ENCODE results near the gene ORM1.
"Not testable (repeated sequence)": the region's sequence is repeated elsewhere in the genome, so short reads cannot be mapped to it uniquely, and the experiment has no call there.

The ORM1 gene

GRCh38 chr9:114322831-114323531 lies at the start of gene ORM1:
Gene ORM1, plus strand, starts transcription at chr9:114323098. Its CDS starts 36 bp downstream, at chr9:114323134.
- not testable (repeated sequence) for DNase-seq (ENCODE audit: low read depth in 2 of 2)

DNA sequence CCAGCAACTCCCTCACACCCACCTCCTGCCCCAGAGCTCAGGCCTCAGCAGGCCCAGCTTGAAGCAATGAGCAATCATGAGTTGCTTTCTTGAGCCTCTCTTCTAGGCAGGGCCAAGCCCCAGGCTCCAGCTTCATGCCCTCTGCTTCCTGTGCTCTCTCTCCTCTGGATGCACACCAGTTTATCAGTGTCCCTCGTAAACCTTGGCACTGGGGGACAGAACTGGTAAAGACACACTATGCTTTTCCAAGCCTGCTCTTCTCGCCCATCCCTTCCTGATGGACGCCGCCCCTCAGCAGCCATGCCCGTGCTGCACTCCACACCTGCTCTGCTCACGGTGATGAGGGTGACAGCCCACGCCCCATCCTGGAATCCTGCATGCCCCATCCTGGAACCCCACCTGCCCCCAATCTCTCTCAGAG lies 49.4 kb upstream of the ORM1 start:
- DNase-seq (ENCODE audit: low read depth in 2 of 2) = no peak

DNA sequence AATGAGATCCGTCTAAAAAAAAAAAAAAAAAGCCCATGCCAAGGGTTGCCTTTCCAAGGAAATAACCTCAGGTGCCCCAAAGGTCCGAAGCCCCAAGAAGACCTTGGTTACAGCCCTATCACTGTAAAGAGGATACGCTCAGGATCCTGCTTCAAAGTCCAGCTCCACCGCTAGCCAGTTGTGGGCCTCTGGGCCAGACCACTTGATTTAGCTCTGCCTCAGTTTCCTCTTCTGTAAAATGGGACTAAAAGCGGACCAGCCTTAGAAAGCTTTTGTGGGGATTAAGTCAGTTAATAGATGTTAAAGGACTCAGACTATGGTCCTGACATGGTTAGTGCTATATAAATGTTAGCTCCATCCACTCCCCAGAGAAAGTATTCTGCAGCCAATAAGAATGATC lies 48.7 kb upstream of the ORM1 start:
- no peak for DNase-seq (ENCODE audit: low read depth in 2 of 2)

GRCh38 chr9:114275246-114276004 lies 47.5 kb upstream of the ORM1 start:
- DNase-seq (ENCODE audit: low read depth in 2 of 2) = no peak

DNA sequence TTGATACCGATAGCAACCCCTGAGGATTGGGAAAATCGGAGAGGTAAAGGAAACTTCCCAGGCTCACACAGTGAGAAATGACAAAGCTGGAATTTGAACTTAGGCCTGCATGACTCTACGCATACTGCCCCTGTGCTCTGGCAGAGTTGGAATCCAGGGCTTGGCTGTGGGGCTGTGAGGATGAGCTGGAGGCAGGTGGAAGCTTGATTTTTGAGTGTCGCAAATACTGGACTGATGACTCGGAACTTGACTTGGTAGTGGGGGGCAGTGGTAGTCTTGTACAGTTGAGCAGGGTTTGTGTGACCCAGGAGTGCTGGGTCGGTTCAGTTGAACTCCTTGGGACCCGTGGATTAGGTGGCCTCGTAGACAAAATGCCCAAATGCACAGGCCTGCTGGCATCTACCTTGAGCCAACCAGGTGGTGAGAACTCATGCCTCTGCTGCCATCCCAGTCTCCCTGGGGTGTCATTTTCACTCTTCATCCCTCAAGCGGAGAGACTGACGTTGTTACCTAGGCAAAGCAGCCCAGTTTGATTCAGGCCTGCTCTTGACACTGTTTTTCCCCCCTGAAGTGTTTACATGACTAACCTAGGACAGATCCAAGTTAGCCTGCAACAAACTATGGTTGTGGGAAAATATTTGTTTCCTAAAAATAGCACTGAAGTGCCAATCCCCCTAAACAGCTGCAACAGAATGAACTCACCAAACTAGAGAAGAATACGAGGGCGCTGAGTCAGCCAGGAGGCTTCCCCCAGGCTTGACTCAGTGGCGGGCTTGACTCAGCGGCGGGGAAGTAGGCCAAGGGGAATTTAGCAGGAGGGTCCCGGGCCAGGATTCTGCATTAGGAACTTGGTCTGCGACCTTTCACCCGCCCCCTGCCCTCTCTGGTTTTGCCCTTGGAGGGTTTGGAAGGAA lies 45.7 kb upstream of the ORM1 start:
- no peak for DNase-seq (ENCODE audit: low read depth in 2 of 2)

- DNase-seq (ENCODE audit: low read depth in 2 of 2) = no peak
Measured at GRCh38 chr9:114278356-114278755, 44.5 kb upstream of the ORM1 start.

DNA sequence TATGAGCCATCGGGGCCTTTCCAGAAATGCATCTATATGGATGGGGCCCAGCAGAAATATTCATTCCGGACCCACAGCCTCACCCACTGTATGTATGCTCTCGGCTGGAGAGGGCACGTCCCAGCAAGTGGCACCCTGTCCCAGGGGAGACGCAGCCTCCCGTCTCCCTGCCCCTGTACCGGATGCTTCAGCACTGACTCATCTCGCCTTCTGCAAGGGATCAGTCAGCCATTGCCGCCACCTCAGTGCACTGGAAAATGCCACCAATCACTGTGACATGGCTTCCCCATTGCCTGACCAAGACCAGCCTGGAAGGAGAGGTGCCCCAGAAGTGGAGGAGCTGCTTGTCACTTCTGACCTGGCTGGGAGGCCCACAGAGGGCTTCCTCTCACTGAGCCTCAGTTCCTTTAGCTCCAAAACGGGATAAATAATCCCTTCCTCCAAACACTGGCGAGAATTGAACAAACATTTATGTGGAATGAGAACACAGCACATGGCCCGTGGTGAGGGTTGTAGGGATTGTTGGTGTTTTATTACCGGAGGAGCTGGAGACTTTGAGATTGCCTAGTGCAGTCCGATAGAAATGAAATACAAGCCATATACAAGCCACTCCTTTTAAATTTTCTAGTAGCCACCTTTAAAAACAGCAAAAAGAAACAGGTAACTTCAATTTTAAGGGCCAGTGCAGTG lies 43.9 kb upstream of the ORM1 start:
- no peak for DNase-seq (ENCODE audit: low read depth in 2 of 2)

- no peak for DNase-seq (ENCODE audit: low read depth in 2 of 2)
Measured at GRCh38 chr9:114279693-114280092, 43.2 kb upstream of the ORM1 start.

GRCh38 chr9:114280636-114281472 lies 42.0 kb upstream of the ORM1 start:
- no peak for DNase-seq (ENCODE audit: low read depth in 2 of 2)

GRCh38 chr9:114281473-114282103 lies 41.3 kb upstream of the ORM1 start:
- no peak for DNase-seq (ENCODE audit: low read depth in 2 of 2)

DNA sequence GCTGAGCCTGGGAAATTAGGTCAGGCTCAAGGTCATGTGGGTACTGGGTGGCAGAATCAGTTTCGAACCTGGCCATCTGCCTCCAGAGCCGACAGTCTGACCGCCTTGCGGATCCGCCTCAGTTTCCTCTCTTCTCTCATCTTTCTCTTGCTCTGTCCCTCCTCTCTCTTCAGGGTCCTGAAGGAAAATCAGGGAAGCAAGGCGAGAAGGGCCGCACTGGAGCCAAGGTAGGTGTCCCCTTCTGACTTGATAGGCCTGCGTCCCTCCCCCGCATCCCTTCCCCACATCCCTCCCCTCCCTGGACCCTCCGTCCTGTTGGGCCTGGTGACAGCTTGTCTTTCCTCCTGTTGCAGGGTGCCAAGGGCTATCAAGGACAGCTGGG lies 40.8 kb upstream of the ORM1 start:
- DNase-seq (ENCODE audit: low read depth in 2 of 2) = no peak

DNA sequence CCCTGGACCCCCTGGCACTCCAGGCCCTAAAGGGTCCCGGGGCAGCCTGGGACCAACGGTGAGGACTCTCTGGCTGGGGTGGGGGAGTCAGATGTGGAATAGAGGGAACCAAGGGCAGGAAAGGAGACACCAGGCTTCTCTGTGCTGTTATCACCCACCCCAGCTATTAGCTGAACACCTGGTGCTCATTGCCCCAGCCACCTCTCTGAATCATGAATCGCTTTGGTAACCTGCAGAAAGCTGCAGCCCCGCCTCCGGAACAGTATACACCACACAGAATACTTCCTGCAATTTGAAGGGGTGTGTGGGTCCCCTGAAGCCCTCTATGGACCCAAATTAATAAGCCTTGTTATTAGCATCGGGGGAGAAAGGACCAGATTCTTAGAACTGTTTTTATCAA lies 40.4 kb upstream of the ORM1 start:
- DNase-seq (ENCODE audit: low read depth in 2 of 2) = no peak

DNA sequence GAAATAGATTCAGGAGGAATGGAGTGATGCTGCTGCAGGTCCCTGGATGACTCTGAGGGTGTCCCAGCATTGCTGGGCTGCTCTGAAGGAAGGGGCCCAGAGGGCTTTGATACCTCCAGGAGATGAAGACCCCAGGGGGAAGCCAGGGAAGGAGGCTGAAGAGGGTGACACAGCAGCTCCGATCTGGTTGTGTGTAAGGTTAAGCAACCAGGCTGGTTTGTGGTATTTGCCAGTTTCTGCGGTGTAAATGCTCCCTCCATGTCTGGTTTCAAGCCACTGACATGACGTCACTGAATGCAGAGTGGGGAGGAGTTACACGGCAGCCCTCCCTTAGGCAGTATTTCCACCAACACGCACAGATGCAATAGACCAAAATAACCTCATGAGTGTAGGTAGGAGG lies 40.0 kb upstream of the ORM1 start:
- no peak for DNase-seq (ENCODE audit: low read depth in 2 of 2)

- no peak for DNase-seq (ENCODE audit: low read depth in 2 of 2)
Measured at GRCh38 chr9:114283551-114284111, 39.3 kb upstream of the ORM1 start.

DNA sequence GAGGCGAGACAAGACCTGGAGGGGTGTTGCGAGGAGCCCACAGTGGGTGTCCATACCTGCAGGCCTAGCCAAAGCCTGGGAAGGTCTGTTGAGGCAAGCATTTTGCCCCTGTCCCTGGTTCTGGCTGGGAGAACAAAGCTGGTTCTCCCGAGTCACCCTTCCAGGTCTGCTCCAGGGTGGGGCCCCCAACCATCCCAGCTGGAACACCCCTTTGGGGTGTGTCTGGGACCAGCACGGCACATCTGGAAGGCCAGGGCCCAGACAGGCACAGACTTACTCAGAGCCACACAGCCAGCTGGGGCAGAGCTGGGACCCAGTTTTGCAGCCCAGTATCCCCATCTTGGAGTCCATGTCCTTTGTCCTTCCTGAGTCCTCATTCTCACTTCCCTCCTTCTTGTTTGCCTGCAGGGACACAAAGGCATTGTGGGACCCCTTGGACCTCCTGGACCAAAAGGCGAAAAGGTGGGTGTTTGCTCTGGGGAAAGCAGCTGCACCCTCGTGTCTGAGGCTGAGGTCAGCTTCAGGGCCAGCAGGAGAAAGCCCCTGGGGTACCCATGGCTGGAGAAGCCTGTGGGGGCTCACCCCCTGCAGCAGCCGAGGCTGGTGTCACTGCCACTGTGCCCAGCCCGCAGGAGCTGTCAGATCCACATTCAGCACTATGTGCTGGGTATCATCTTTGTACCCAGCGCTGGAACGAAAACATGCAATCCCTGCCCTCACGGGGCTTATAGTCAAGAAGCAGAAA lies 38.4 kb upstream of the ORM1 start:
- DNase-seq (ENCODE audit: low read depth in 2 of 2) = no peak

GRCh38 chr9:114285166-114285867 lies 37.6 kb upstream of the ORM1 start:
- no peak for DNase-seq (ENCODE audit: low read depth in 2 of 2)

DNA sequence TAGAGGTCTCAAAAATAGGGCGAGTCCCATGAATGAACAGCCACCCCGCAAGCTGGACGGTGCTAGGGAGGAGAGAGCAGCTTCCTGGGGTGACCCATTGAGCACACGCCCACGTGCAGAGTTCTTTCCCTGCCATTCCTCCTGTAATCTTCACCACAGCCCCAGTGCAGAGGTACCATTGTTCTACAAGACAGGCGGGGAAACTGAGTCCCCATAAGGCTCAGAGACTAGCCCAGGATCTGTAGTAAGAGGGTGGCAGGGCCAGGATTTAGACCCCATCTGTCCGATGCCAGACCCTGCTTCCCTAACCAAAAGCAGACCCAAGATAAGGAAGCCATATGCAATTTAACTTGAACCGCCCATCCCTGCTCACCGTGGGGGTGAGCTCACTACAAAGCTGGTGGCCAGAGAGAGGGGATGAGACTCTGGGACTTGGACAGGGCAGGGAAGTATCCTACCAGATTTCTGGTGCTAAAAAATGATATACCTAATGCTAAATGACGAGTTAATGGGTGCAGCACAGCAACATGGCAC lies 36.7 kb upstream of the ORM1 start:
- DNase-seq (ENCODE audit: low read depth in 2 of 2) = no peak

DNA sequence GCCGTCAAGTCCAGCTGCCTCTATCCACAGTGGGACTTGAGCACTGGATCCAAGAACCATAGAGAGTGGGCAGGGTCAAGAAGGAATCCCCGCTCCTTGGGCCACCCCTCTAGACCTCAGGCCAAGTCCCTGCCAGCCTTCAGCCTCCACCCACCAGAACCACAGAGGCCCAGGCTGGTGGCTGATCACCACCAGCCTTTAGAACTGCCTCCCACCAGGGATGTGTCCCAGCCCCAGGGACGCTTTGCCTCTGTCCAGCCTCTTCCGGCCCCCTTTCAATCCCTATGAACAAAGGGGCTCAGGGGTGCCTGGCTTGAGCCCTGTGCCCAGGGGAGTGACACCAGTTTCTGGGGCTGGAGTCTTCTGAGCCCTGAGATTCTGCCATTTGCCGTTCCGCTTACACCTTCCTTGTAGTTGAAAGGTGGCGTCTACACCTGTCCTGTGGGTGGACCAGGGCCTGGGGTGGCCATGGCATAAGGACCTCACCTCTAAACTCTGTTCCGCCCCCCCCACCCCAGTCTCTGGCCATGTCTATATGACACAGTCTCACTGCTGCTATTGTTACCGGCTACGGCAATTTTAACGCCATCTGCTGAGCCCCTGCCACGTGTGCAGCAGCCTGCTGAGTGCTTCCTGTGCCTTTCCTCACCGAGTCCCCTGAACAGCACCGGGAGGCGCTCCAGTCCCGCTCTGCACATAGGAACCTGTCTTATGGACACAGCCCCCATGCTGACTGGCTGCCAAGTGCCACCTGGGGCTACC lies 35.7 kb upstream of the ORM1 start:
- no peak for DNase-seq (ENCODE audit: low read depth in 2 of 2)
